K562 (cell line): ENCODE results near the gene SLC27A4. TPM values are rescaled to one million over a fixed set of nuclear protein-coding genes. Genes with fewer than 3 reads are reported as not detected.

Source experiments
- CBFA2T2 ChIP-seq: fragments of 450-650 bp; conservative IDR thresholded peaks from 2 replicates; pipeline ENCODE4 v1.6.1; 2017; ENCODE audit warnings: mild to moderate bottlenecking
- KAT8 ChIP-seq: fragments of 450-650 bp; IDR thresholded peaks from 2 replicates; pipeline ENCODE4 v1.6.1; 2016; ENCODE audit warnings: low read depth, mild to moderate bottlenecking
- LCOR ChIP-seq: sonication (generic); formaldehyde crosslinking; IDR thresholded peaks from 2 replicates; pipeline ENCODE4 v1.8.0; 2022; ENCODE audit warnings: mild to moderate bottlenecking, missing genetic modification reagents
- MED1 ChIP-seq: sonication (generic); formaldehyde crosslinking; IDR thresholded peaks from 2 replicates; pipeline ENCODE4 v1.8.1; 2023; ENCODE audit warnings: missing genetic modification reagents, borderline replicate concordance
- MTA1 ChIP-seq: fragments of 450-650 bp; IDR thresholded peaks from 2 replicates; pipeline ENCODE4 v1.6.1; 2017; ENCODE audit warnings: borderline replicate concordance
- MXI1 ChIP-seq: IDR thresholded peaks from 2 replicates; pipeline ENCODE4 v1.6.1; 2011; ENCODE audit warnings: low read depth, mild to moderate bottlenecking, improper control_type of control experiment, low read length
- SNRNP70 ChIP-seq: fragments of 200-400 bp; formaldehyde crosslinking; optimal IDR thresholded peaks from 2 replicates; pipeline ENCODE3; 2017; ENCODE audit warnings: low read depth, low read length
- SRF ChIP-seq, 2 experiments: fragments of 250-450, 450-650 bp in 1 of 2; sonication (Bioruptor Pico) in 1 of 2; sonication (generic) in 1 of 2; formaldehyde crosslinking; IDR thresholded peaks; 2 replicates each; pipeline versions ENCODE4 v1.5.0 to v1.5.1; 2020 to 2022; ENCODE audit warnings: mild to moderate bottlenecking in 1 of 2, missing genetic modification reagents in 1 of 2
- THRB ChIP-seq: fragments of 450-650 bp; formaldehyde crosslinking; conservative IDR thresholded peaks from 2 replicates; pipeline ENCODE4 v1.4.0; 2022; ENCODE audit warnings: mild to moderate bottlenecking, missing genetic modification characterization
- ZBTB11 ChIP-seq, 3 experiments: fragments of 200-800 bp in 1 of 3; fragments of 250-450 bp in 1 of 3; fragments of 450-650 bp in 1 of 3; sonication (Bioruptor Pico) in 1 of 3; sonication (Bioruptor generic) in 1 of 3; formaldehyde crosslinking in 1 of 3; IDR thresholded peaks; 2 replicates each; pipeline versions ENCODE4 v1.6.1 to v1.8.0; 2016 to 2022; ENCODE audit warnings: mild to moderate bottlenecking in 2 of 3, missing genetic modification characterization in 2 of 3, missing compliant biosample characterization in 1 of 3, moderate library complexity in 1 of 3
- ZKSCAN3 ChIP-seq: fragments of 250-450 bp; sonication (Bioruptor Pico); IDR thresholded peaks from 2 replicates; pipeline ENCODE4 v1.4.0; 2020
- ZNF347 ChIP-seq: fragments of 450-650 bp; formaldehyde crosslinking; IDR thresholded peaks from 2 replicates; pipeline ENCODE4 v1.4.0; 2020; ENCODE audit warnings: low read depth, mild to moderate bottlenecking, moderate library complexity
- ZNF398 ChIP-seq: fragments of 250-450 bp; sonication (Bioruptor Pico); IDR thresholded peaks from 2 replicates; pipeline ENCODE4 v1.8.0; 2021; ENCODE audit warnings: moderate library complexity, mild to moderate bottlenecking, inconsistent platforms
- ZNF778 ChIP-seq: fragments of 450-650 bp; formaldehyde crosslinking; IDR thresholded peaks from 2 replicates; pipeline ENCODE4 v1.4.0; 2020; ENCODE audit warnings: mild to moderate bottlenecking, moderate library complexity
- polyA plus RNA-seq, 8 experiments: library from polyadenylated mRNA; depleted of rRNA in 4 of 8; stranded (reverse) in 5 of 8; unstranded in 3 of 8; fragments of >200 nt; fragmentation: Nextera tagmentation in 2 of 8; fragmentation: Illumina TruSeq in 1 of 8; extraction: Ambion mirVana in 2 of 8; extraction: Trizol in 1 of 8; gene quantifications; 2 replicates each; pipeline versions ENCODE4 v1.2.1 to v1.2.3, GENCODE V29; 2011 to 2014; ENCODE audit warnings: inconsistent platforms in 1 of 8, missing spikeins in 1 of 8
- total RNA-seq, 7 experiments: library from RNA; depleted of rRNA in 6 of 7; stranded (reverse); fragments of >200 nt in 6 of 7; fragmentation: Illumina TruSeq in 2 of 7; extraction: Trizol in 2 of 7; gene quantifications; 2 replicates each; pipeline versions ENCODE4 v1.2.1 to v1.2.3, GENCODE V29; 2011 to 2021; ENCODE audit warnings: low replicate concordance in 1 of 7
- TF ChIP-seq, protein P1 (sequence below): fragments of 250-450 bp; sonication (Bioruptor Pico); IDR thresholded peaks from 2 replicates; pipeline ENCODE4 v1.5.0; 2022; ENCODE audit warnings: mild to moderate bottlenecking
- TF ChIP-seq, protein P2 (sequence below): fragments of 450-650 bp; formaldehyde crosslinking; IDR thresholded peaks from 2 replicates; pipeline ENCODE4 v1.4.0; 2022; ENCODE audit warnings: mild to moderate bottlenecking, moderate library complexity
- TF ChIP-seq, protein P3 (sequence below): fragments of 450-650 bp; conservative IDR thresholded peaks from 2 replicates; pipeline ENCODE4 v1.6.1; 2016; ENCODE audit warnings: missing genetic modification characterization, low read depth, mild to moderate bottlenecking, missing compliant biosample characterization, moderate library complexity

Gene SLC27A4
- total and polyA plus RNA-seq, 9 of the 15 experiments (the other 6 are each of a cell fraction or from before 2014, with no cell fraction given), result 0.25 to 35.7 (median 14.0) TPM

DNA sequence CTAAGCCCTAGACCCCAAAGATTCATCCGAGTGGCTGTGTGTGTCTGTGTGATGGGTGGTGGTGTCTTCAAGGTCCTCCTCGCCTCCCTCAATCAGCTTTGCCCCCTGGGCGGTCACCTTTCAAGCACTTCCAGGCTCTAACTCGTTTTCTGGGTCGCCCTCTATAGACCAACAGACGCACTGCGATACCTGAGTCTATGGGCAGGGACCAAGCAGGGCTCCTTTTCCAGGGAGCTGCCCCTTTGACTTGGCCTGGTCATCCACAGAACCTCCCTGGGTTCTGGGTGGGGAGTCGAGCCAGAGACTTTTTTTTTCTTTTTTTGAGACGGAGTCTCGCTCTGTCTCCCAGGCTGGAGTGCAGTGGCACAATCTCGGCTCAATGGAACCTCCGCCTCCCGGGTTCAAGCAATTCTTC lies 1.1 kb downstream of the SLC27A4 start (continued):
- TF ChIP-seq ZNF347 (CRISPR knock-in tag), result no peak
- no peak for TF ChIP-seq KAT8
- TF ChIP-seq ZKSCAN3 (CRISPR knock-in tag), result no peak
- TF ChIP-seq, protein P1, sequence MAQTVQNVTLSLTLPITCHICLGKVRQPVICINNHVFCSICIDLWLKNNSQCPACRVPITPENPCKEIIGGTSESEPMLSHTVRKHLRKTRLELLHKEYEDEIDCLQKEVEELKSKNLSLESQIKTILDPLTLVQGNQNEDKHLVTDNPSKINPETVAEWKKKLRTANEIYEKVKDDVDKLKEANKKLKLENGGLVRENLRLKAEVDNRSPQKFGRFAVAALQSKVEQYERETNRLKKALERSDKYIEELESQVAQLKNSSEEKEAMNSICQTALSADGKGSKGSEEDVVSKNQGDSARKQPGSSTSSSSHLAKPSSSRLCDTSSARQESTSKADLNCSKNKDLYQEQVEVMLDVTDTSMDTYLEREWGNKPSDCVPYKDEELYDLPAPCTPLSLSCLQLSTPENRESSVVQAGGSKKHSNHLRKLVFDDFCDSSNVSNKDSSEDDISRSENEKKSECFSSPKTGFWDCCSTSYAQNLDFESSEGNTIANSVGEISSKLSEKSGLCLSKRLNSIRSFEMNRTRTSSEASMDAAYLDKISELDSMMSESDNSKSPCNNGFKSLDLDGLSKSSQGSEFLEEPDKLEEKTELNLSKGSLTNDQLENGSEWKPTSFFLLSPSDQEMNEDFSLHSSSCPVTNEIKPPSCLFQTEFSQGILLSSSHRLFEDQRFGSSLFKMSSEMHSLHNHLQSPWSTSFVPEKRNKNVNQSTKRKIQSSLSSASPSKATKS, result no peak
- TF ChIP-seq, protein P2, sequence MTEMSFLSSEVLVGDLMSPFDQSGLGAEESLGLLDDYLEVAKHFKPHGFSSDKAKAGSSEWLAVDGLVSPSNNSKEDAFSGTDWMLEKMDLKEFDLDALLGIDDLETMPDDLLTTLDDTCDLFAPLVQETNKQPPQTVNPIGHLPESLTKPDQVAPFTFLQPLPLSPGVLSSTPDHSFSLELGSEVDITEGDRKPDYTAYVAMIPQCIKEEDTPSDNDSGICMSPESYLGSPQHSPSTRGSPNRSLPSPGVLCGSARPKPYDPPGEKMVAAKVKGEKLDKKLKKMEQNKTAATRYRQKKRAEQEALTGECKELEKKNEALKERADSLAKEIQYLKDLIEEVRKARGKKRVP, result no peak
- TF ChIP-seq MED1 (CRISPR knock-in tag), result no peak
- no peak for TF ChIP-seq MTA1
- 0 out of 2 replicates have a peak, but pooled peaks have one; percentile 17 for TF ChIP-seq THRB (CRISPR knock-in tag)
- no peak for TF ChIP-seq ZNF778 (CRISPR knock-in tag)
- 0 out of 2 replicates have a peak, but pooled peaks have one; percentile 35 for TF ChIP-seq MXI1
- no peak for TF ChIP-seq ZBTB11 (CRISPR knock-in tag; IDR thresholded peaks at IDR 0.05)
- TF ChIP-seq LCOR, result no peak
- no peak for TF ChIP-seq SNRNP70
- TF ChIP-seq, protein P3, sequence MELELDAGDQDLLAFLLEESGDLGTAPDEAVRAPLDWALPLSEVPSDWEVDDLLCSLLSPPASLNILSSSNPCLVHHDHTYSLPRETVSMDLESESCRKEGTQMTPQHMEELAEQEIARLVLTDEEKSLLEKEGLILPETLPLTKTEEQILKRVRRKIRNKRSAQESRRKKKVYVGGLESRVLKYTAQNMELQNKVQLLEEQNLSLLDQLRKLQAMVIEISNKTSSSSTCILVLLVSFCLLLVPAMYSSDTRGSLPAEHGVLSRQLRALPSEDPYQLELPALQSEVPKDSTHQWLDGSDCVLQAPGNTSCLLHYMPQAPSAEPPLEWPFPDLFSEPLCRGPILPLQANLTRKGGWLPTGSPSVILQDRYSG (tag), result no peak
- TF ChIP-seq CBFA2T2, result no peak
- TF ChIP-seq ZNF398 (CRISPR knock-in tag), result no peak
- peak in 1 of 2 experiments; percentile 69; a peak in 1 of 4 replicates for TF ChIP-seq SRF (CRISPR knock-in tag; IDR thresholded peaks at IDR 0.05)
